OCI-LY7 (cell line): ENCODE results near the gene TM9SF2.

Source experiments
- CTCF ChIP-seq: fragments of 200-600 bp; sonication (generic); conservative IDR thresholded peaks from 2 replicates; pipeline ENCODE4 v1.5.1; 2014; ENCODE audit warnings: mild to moderate bottlenecking, antibody characterized with exemption, low read length, moderate library complexity, mixed read lengths
- EZH2phosphoT487 ChIP-seq: fragments of 200-600 bp; sonication (generic); IDR thresholded peaks from 2 replicates; pipeline ENCODE4 v1.6.1; 2018; ENCODE audit warnings: low read depth, borderline replicate concordance, mild to moderate bottlenecking, mixed run types, antibody characterized with exemption, low read length, moderate library complexity, mixed read lengths

GRCh38 chr13:99486996-99487395 lies 14.3 kb upstream of the TM9SF2 start:
- TF ChIP-seq CTCF (no peak), EZH2phosphoT487 (no peak)
